DND-41 (cell line): ENCODE results near the gene NIBAN1.

Source experiments
- ATAC-seq: fragments of 200-7000 bp; cut with Tn5 transposase; 3 replicates; pipeline ENCODE4 v1.9.1; 2021; ENCODE audit warnings: low read depth; ENCODE audit not compliant: insufficient read depth
- DNase-seq: peaks from one replicate; pipeline ENCODE4 v3.0.0-alpha.2; 2020
- H2AFZ ChIP-seq: 2 replicates; pipeline ENCODE4 v1.6.0; 2012; ENCODE audit warnings: low read depth, low read length
- H3K27ac ChIP-seq: 2 replicates; pipeline ENCODE4 v1.5.1; 2012; ENCODE audit warnings: low read length, inconsistent platforms
- H3K27me3 ChIP-seq: fragments of 200-600 bp; sonication (generic); 2 replicates; pipeline ENCODE4 v1.6.0; 2012; ENCODE audit warnings: low read length, mild to moderate bottlenecking, inconsistent platforms; ENCODE audit not compliant: insufficient read depth, poor library complexity
- H3K36me3 ChIP-seq: 2 replicates; pipeline ENCODE4 v1.5.1; 2012; ENCODE audit warnings: low read length, inconsistent platforms; ENCODE audit not compliant: insufficient read depth
- H3K4me1 ChIP-seq: 2 replicates; pipeline ENCODE4 v1.5.1; 2012; ENCODE audit warnings: mild to moderate bottlenecking, low read length; ENCODE audit not compliant: insufficient read depth
- H3K4me2 ChIP-seq: 2 replicates; pipeline ENCODE4 v1.6.0; 2012; ENCODE audit warnings: mild to moderate bottlenecking, moderate library complexity, low read length, inconsistent platforms; ENCODE audit not compliant: insufficient read depth
- H3K4me3 ChIP-seq, 2 experiments: fragments of 200-600 bp in 1 of 2; shearing (Covaris generic) in 1 of 2; 2 replicates each; pipeline ENCODE4 v1.5.1; 2012 to 2016; ENCODE audit warnings: inconsistent platforms in 2 of 2, low read length in 2 of 2, mild to moderate bottlenecking in 2 of 2, low read depth in 1 of 2, moderate library complexity in 1 of 2
- H3K79me2 ChIP-seq: 2 replicates; pipeline ENCODE4 v1.6.0; 2012; ENCODE audit warnings: low read length, inconsistent platforms; ENCODE audit not compliant: insufficient read depth
- H3K9ac ChIP-seq: 2 replicates; pipeline ENCODE4 v1.6.0; 2012; ENCODE audit warnings: low read depth, mild to moderate bottlenecking, inconsistent platforms, low read length, moderate library complexity
- H3K9me3 ChIP-seq: 2 replicates; pipeline ENCODE4 v1.5.1; 2012; ENCODE audit warnings: low read length, moderate library complexity, mild to moderate bottlenecking, inconsistent platforms; ENCODE audit not compliant: insufficient read depth, severe bottlenecking
- H4K20me1 ChIP-seq: 2 replicates; pipeline ENCODE4 v1.6.0; 2012; ENCODE audit warnings: low read length; ENCODE audit not compliant: insufficient read depth
- CTCF ChIP-seq: IDR thresholded peaks from 2 replicates; pipeline ENCODE4 v1.5.1; 2012; ENCODE audit warnings: borderline replicate concordance, low read length, moderate library complexity, mild to moderate bottlenecking; ENCODE audit not compliant: poor library complexity, severe bottlenecking; ENCODE audit errors: extremely low read depth
- EZH2 ChIP-seq: IDR thresholded peaks from 3 replicates; pipeline ENCODE4 v1.6.1; 2012; ENCODE audit warnings: borderline replicate concordance, low read depth, mild to moderate bottlenecking, moderate library complexity, low read length, inconsistent platforms; ENCODE audit not compliant: severe bottlenecking

NIBAN1 gene

GRCh38 chr1:184992271-184992670 lies 18.0 kb upstream of the NIBAN1 start:
- no peak overlapping the region for H3K4me3 ChIP-seq
- H3K4me1 ChIP-seq, result no peaks in the 10 kb centered on the region
- H3K27ac ChIP-seq, result no peak overlapping the region
- no peak overlapping the region for H2AFZ ChIP-seq
- no peaks in the 10 kb centered on the region for H3K79me2 ChIP-seq
- DNase-seq (no peak), ATAC-seq (no peak)
- no peaks in the 10 kb centered on the region for H4K20me1 ChIP-seq
- peaks cover 6% of the 10 kb centered on the region for H3K27me3 ChIP-seq
- no peak overlapping the region for H3K4me2 ChIP-seq
- no peaks in the 10 kb centered on the region for H3K9me3 ChIP-seq
- H3K36me3 ChIP-seq, result no peaks in the 10 kb centered on the region
- H3K9ac ChIP-seq, result no peak overlapping the region
- TF ChIP-seq EZH2, result no peak
- no peak for TF ChIP-seq CTCF

- Histone ChIP-seq H3K27ac (no peak overlapping the region), H4K20me1 (no peaks in the 10 kb centered on the region), H3K27me3 (peaks cover 9% of the 10 kb centered on the region), H3K79me2 (no peaks in the 10 kb centered on the region), H3K4me2 (no peak overlapping the region), H2AFZ (no peak overlapping the region), H3K9ac (no peak overlapping the region), H3K4me1 (no peaks in the 10 kb centered on the region), H3K4me3 (no peak overlapping the region), H3K9me3 (no peaks in the 10 kb centered on the region), H3K36me3 (no peaks in the 10 kb centered on the region)
- no peak for DNase-seq
- TF ChIP-seq EZH2, result no peak
- no peak for ATAC-seq
These were observed 15.9 kb upstream of the NIBAN1 start for GRCh38 chr1:184990204-184990603.

- H3K4me2 ChIP-seq, result no peak overlapping the region
- no peaks in the 10 kb centered on the region for H3K36me3 ChIP-seq
- DNase-seq, result no peak
- no peaks in the 10 kb centered on the region for H4K20me1 ChIP-seq
- H2AFZ ChIP-seq, result no peak overlapping the region
- peaks cover 18% of the 10 kb centered on the region for H3K27me3 ChIP-seq
- no peak overlapping the region for H3K9ac ChIP-seq
- H3K4me1 ChIP-seq, result no peaks in the 10 kb centered on the region
- no peak overlapping the region for H3K27ac ChIP-seq
- no peaks in the 10 kb centered on the region for H3K9me3 ChIP-seq
- H3K79me2 ChIP-seq, result no peaks in the 10 kb centered on the region
- no peak for TF ChIP-seq CTCF
- no peak for TF ChIP-seq EZH2
- no peak for ATAC-seq
- H3K4me3 ChIP-seq, result no peak overlapping the region
These were observed 14.2 kb upstream of the NIBAN1 start for GRCh38 chr1:184988506-184988905.

- Histone ChIP-seq H3K9me3 (no peaks in the 10 kb centered on the region), H3K36me3 (no peaks in the 10 kb centered on the region), H3K4me2 (no peak overlapping the region), H3K27ac (no peak overlapping the region), H3K79me2 (no peaks in the 10 kb centered on the region), H2AFZ (no peak overlapping the region), H3K27me3 (peaks cover 18% of the 10 kb centered on the region), H3K4me3 (no peak overlapping the region), H4K20me1 (no peaks in the 10 kb centered on the region), H3K4me1 (no peaks in the 10 kb centered on the region), H3K9ac (no peak overlapping the region)
- ATAC-seq, result no peak
- TF ChIP-seq CTCF, result no peak
- DNase-seq, result no peak
These were observed 13.4 kb upstream of the NIBAN1 start for GRCh38 chr1:184987696-184988095.
